HG03280 (cell line): ENCODE data around the gene CCSER1.
"Not testable (repeated sequence)": the region's sequence is repeated elsewhere in the genome, so short reads cannot be mapped to it uniquely, and the experiment has no call there.

ENCODE experiments used
- ATAC-seq: cut with Tn5 transposase; IDR thresholded peaks from one replicate; pipeline ENCODE4 v1.9.1; 2021; ENCODE audit warnings: mild to moderate bottlenecking, moderate library complexity; ENCODE audit not compliant: unreplicated experiment

CCSER1 gene

DNA sequence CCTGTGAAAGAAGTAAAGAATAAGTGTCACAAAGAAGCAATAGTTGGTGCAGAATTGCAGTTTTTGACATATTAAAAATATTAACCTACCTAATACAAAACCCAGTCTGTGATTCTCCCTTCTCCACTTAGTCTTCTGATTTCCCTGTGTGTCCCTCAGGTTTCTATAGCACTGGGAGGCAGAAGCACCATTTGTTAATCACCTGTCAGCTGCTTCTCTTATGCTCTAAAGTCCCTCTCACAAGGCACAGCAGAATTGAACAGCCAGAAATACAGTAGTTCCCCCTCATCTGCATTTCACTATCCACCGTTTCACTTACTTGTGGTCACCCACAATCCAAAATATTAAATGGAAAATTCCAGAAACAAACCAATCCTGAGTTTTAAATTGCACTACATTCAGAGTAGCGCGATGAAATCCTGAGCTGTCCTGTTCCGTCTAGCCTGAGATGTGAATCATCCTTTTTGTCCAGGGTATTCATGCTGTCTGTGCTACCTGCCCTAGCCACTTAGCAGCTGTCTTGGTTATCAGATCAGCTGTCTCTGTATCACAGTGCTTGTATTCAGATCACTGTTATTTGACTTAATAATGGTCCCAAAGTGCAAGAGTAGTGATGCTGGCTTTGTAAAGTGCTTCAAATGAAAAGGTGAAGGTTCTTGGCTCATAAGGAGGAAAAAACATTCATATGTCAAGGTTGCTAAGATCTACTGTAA lies 1192.5 kb downstream of the CCSER1 start:
- ATAC-seq = no peak

DNA sequence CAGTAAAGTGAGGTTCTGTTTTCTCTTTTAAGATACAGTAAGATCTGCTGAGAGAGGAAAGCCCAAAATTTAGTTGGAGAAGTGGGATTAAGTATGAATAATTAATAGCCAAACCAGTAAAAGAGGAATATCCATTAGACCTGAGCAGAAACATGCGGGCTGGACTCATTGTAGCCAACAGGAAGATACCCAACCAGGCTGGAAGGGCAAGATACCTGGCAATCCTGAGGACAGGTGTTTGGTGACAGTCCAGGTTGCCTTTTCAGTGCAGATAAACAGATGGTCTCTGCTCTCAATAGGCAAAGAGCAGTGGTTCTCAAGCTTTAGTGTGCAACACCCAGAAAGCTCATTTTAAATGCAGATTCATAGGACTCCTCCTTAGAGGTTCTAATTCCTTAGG lies 1195.8 kb downstream of the CCSER1 start:
- ATAC-seq = no peak

DNA sequence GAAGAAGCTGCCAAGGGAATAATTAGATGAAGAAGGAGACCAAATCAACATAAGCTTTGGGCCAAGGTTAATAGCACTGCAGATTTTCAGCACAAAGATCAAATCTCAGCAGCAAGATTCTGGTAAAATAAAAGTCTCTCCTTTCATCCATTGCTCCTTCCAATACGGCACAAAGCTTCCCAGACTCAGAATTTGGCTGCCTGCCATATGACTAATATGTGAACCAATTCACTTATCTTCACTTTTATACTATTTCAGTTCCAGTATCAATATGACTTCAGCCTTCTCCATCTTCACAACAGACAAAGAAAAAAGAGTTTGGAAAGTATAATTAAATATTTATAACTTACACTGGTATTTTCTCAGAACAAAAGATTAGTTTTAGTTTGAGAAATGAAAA lies 1198.3 kb downstream of the CCSER1 start:
- no peak for ATAC-seq

DNA sequence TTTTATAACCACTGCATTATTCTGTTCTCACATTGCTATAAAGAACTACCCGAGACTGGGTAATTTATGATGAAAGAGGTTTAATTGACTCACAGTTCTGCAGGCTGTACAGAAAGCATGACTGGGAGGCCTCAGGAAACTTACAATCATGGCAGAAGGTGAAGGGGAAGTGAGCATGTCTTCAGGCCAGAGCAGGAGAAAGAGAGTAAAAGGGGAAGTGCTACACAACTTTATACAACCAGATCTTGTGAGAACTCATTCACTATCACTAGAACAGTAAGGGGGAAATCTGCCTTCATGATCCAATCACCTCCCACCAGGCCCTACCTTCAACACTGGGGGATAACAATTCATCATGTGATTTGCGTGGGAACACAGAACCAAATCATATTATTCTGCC lies 1199.0 kb downstream of the CCSER1 start:
- not testable (repeated sequence) for ATAC-seq

DNA sequence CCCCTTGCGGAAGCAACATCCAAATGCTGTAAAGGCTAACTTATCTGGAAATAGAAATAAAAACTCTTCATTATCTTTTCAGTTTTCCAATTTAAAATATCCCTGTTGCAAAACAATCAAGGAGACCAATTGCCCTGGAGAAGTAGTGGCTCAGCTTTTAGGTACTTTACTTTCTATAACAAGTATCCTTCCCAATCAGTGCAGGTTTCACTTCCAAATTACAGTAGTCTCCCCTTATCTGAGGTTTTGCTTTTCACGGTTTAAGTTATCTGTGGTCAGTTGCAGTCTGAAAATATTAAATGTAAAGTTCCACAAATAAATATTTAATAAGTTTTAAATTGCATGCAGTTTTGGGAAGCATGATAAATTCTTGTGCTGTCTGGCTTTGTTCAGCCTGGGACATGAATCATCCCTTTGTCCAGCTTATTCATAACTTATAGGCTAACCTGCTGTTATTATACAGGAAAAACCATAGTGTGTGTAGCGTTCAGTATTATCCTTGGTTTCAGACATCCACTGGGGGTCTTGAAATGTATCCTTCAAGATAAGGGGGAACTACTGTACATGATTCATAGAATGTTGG lies 1203.5 kb downstream of the CCSER1 start:
- no peak for ATAC-seq

DNA sequence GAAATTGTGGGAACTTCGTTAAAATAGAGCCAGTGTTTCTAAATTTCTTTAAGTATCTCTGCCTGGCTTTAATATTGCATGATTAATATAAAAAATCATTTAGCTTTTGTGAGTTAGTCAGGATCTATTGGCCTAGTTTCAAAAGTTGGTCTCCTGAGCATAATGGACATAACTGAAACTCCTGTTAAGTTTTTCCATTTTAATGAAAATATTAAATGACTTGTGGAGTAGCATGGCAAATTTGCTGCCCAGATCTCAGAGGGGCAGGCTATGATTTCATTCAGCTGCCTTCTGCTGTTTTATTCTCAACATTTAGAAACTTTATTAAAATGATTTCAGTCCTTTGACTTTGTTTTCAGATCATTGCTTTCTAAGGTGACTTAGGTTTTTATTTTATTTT lies 1213.6 kb downstream of the CCSER1 start:
- no peak for ATAC-seq

DNA sequence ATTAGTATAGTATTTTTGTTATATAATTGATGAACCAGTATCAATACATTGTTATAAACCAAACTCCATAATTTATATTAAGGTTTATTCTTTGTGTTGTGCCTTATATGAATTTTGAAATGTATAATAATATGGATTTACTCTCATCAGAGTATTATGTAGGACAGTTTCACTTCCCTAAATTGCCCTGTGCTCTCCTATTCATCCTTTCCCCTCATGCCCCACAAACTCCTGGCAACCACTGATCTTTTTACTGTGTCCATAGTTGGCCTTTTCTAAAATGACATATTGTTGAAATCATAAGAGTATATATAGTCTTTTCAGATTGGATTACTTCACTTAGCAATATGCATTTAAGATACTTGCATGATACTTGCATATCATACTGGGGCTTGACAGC lies 1218.4 kb downstream of the CCSER1 start:
- ATAC-seq = no peak

DNA sequence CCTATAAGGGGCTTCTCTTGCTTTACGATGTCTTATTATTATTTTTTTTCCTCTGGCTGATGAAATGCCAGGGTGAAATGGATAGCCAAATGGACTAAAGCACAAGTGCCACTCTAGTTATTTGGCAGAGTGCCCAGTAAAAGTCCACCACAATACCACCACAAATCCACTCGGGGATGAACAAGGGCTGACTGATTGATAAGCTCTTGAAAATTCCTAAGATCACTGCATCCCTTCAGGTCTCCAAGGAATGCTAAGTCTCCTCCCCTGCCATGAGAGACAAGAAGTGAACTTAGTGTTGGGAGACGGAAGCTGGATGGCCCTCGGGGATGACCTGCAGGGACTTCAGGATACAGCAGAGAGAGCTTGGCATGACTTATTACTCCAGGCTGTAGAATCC lies 1229.3 kb downstream of the CCSER1 start:
- not testable (repeated sequence) for ATAC-seq

DNA sequence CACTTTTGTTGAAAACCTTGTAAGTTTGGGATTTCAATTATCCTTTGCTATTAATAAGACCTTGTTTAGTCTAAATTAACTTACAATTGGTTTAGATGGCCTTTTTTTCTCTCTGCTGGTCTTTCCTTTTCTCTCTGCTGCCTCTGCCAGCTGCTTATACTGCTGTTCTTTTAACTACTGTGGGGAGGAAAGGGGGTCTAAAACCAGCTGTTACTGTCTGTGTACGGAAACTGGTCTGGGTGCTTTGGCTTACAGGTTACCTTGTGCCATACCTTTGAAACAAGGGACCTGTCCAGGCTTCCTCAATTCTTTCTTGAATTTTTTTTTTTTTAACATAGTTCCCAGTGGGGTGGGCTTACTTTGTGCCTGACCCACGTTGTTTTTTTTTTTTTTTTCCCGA lies 1230.8 kb downstream of the CCSER1 start:
- ATAC-seq = not testable (repeated sequence)

DNA sequence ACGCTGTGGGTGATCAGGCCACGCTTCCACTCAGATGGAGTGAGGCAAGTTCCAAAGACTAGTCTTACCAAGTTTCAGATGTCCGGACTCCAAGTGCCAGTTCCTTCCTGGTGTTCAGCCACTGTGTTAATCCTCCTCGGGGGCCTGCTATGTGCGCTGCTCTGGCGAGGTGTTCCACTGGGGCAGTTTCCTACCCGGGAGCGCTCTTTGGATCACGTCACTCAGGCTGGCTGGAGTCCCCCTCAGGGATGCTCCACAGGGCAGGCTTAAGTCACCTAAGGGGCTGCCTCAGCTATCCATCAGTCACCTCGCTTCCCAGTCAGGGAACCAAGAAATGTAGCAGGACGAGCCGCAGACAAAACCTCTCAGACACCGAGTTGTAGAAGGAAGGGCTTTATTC lies 1231.4 kb downstream of the CCSER1 start:
- not testable (repeated sequence) for ATAC-seq

DNA sequence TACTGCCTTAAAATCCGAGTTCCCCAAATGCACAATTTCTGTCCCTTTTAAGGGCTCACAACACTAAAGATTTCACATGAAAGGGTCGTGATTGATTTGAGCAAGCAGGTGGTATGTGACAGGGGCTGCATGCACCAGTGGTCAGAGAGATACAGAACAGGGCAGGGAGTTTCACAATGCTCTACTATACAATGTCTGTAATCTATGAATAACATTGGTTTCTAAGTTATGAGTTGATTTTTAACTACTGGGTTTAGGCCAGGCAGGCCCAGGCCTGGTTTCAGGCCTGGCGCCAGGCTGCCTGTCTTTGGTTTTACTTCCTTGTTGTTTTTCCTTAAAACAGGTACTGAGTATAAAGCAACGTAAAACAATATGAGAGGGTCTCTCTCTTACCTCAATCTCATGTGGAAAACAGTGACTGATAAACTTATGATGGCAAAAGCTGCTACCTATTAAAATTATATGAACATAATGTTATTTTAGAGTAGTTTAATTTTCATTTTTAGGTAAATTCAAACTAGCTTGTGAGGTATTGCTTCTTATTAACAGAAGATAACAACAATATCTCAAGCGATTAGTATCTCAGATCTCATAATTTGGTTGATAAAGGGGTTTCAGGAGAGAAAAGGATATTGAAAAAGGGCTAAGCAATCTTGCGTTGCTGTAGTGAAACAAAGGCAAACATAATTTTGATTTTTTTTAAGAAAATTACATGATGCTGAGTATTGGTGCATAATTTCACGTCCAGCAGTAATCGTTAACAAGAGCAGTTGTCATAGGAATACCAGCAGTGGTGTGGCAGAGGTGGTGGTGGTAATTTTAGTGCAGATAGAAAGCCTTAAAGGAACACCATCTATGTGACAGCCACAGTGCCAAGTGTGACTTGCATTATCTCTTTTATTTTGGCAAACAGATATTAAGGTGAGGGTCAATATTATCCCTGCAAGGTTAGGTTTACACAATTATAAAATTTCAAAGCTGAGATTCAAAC lies 1232.1 kb downstream of the CCSER1 start:
- no peak for ATAC-seq

DNA sequence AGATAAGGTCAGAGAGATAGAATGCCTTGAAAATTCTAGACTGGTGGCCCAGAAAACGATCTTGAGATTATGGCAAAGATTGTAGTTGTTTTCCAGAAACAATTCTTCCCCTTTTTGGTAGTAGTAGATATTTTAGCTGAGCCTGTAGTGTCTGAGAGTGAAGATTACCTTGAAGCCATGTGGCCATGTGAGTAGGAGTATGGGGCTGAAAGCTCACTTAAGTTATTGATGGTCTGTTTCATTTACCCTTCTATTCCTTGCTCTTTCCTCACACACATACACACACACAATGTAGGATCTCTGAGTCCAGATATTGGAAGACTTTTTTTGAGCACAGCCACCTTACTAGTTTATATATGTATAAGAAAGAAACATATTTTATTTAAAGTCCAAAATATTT lies 1234.9 kb downstream of the CCSER1 start:
- ATAC-seq = no peak

DNA sequence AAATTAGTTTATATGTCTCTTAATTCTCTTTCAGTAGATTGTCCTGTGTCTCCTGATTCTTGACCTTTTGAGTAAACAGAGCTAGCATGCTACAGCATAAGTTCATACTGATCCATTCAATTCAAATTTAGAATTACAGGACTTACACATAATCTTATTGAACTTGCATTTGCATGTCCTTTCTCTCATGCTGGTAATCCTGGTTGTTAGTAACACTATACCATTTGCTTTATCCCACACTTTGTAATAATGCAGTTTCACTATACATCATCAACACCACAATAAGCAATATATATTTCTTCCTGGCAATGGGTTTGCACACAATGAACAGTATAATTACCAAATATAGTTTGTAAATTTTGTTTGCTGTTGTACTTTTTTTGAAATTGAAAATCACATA lies 1239.4 kb downstream of the CCSER1 start:
- no peak for ATAC-seq

DNA sequence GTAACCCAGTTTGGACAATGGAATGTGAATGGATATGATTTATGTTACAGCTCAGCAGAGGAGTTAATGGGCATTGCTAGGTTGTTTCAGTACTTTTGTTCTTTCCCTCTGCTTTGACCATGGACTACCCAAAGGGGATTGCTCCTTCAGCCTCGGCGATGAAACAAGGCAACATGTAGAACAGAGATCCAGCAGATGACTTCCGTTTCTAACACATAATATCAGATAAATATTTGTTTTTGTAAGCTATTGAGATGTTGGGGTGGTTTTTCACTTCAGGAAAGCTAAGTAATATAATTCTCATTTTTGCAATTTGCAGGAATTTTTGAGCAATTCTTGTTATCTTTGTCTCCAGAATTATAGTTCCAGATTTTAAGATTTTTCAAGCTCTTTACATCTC lies 1241.9 kb downstream of the CCSER1 start:
- no peak for ATAC-seq

DNA sequence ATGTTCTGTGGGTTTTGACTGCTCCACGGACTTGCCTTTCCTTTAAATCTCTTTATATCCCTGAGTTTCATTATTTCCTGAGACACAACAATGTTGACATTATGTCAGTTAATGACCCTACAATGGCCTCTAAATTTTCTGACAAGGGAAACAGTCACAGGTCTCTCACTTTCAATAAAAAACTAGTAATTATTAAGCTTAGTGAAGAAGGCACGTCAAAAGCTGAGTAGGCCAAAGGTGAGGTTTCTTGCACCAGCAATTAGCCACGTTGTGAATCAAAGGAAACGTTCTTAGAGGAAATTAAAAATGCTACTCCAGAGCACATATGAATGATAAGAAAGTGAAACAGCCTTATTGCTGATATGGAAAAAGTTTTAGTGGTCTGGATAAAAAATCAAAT lies 1246.4 kb downstream of the CCSER1 start:
- ATAC-seq = no peak

DNA sequence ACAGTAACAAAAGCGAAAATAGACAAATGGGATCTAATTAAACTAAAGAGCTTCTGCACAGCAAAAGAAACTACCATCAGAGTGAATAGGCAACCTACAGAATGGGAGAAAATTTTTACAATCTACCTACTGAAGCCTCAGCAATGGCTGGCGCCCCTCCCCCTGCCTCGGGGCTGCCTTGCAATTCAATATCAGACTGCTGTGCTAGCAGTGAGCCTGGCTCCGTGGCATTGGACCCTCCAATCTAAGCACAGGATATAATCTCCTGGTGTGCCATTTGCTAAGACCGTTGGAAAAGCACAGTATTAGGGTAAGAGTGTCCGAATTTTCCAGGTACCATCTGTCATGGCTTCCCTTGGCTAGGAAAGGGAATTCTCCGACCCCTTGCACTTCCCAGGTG lies 1278.2 kb downstream of the CCSER1 start:
- ATAC-seq = not testable (repeated sequence)

DNA sequence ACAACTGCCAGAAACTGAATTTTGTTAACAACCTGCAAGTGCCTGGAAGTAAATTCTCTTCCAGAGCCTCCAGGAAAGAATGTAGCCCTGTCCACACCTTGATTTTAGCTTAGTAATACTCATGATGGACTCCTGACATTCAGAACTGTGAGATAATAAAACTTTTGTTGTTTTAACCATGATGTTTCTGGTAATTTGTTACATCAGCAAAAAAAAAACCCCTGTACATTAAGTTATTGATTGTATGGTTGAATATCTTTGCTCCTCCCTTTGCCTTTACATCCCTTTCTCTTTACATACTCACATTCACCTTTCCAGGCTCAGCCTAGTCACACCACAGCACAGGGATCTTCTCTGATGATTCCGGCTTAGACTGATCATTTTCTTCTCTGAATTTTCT lies 1294.8 kb downstream of the CCSER1 start:
- no peak for ATAC-seq

DNA sequence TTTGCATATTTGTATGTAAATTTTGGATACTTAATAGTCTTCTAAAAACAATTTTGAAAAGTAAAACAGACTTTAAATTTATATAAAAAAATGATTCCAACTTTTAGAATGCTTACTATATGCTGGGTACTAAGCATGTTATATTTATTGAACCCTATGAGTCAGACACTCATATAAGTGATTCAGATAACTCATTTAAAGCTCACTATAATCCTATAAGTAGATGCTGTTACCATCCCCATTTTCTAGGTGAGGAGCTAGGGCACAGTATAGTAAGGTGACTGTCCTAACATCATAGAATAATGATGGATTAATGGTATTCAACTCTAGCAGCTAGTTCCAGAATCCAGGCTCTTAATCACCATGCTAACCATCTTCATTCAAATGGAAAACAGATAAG lies 1299.5 kb downstream of the CCSER1 start:
- ATAC-seq = no peak

DNA sequence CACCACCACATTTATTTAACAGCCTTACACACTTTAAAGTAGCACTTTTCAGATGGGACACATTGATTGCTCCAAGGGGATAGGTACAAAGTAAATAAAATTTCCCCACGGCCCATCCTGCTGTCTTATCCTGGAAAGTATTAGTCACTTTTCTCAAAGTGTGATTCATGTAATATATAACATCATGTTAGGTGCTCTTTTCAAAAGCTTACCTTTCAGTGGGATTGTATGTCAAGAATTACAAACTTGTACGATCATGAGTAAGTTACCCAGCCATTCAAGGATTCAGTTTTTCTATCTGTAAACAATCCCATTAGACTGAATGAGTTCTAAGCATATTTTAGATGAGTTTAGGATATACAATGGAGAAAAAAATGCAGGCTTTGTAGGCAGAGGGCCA lies 1300.0 kb downstream of the CCSER1 start:
- no peak for ATAC-seq

DNA sequence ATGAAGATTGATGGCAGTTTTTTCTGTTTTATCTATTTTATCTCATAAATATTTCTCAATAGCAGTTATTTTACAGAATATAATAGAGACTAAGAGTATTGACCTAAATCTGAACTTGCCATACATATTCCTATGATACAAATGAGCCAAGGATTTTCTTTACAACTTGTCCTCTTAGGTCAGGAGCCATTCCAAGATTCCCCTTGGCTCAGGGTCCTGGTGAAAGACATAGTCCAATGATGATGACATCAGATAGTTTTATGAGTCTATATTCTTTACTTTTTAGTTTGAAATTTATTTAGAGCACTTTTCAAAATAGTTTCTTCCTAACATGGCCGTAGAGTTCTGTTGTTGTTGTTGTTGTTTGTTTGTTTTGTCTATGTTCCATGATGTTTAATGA lies 1307.4 kb downstream of the CCSER1 start:
- no peak for ATAC-seq

DNA sequence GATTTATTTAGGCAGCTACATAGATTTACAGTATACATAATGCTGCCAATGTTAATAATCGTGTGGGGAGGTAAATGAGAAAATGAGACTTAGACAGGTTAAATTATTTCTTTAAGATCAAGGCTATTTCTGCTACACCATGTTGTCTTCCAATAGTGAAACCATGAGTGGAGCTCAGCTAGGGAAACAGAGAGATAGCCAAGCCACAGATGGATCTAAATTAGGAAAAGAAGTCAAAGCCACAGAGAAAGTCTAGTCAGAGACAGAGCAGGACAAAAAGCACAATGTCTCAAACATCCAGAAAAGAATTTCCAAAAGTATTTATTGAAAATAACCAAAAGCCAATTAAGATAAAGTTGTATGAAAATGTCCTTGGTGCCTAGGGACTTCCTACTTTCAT lies 1309.4 kb downstream of the CCSER1 start:
- no peak for ATAC-seq

DNA sequence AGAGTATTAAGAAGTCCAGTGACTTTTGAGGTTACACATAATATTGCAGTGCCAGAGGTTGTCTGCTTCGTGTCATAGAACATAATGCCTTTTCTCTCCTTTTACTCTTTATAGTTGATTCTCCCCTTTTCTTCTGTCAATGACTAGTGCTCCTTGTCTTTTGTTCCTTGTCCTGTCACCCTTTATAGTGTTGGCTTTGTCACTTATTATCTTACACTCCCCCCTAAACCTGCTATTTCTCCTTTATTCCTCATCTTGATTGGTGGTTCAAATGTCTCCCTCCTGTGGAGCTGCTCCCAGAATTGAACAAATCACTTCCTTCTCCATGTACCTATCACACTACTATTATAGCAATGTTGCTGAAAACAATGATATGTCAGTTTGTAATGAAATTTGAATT lies 1320.0 kb downstream of the CCSER1 start:
- ATAC-seq = no peak
